Mesendoderm (in vitro differentiated cells): ENCODE measurements around the gene PRAMEF18. TPM values are rescaled to one million over a fixed set of nuclear protein-coding genes. Genes with fewer than 3 reads are reported as not detected.
"Not testable (repeated sequence)": the region's sequence is repeated elsewhere in the genome, so short reads cannot be mapped to it uniquely, and the experiment has no call there.

Experiments used
- DNase-seq: peaks from one replicate; pipeline ENCODE4 v3.0.0; 2013
- H2AK5ac ChIP-seq: 2 replicates; pipeline ENCODE4 v1.6.1; 2013; ENCODE audit warnings: low read length, inconsistent platforms
- H2BK120ac ChIP-seq: 2 replicates; pipeline ENCODE4 v1.6.1; 2013; ENCODE audit warnings: low read depth, mild to moderate bottlenecking, low read length, moderate library complexity, mixed read lengths
- H2BK15ac ChIP-seq: replicated peaks from 2 replicates; pipeline ENCODE4 v1.6.1; 2013; ENCODE audit warnings: low read depth, mild to moderate bottlenecking, moderate library complexity
- H2BK5ac ChIP-seq: 2 replicates; pipeline ENCODE4 v1.6.1; 2013; ENCODE audit warnings: low read length, inconsistent platforms
- H3K18ac ChIP-seq: 2 replicates; pipeline ENCODE4 v1.6.1; 2013; ENCODE audit warnings: mild to moderate bottlenecking, low read length, mixed read lengths
- H3K23ac ChIP-seq: one replicate; pipeline ENCODE4 v1.6.1; 2013; ENCODE audit warnings: low read length
- H3K27ac ChIP-seq: 2 replicates; pipeline ENCODE4 v1.5.1; 2013; ENCODE audit warnings: low read depth, mild to moderate bottlenecking, inconsistent platforms, low read length, moderate library complexity
- H3K27me3 ChIP-seq: 2 replicates; pipeline ENCODE4 v1.6.1; 2013; ENCODE audit warnings: low read length, control low read depth, mild to moderate bottlenecking, inconsistent platforms; ENCODE audit not compliant: insufficient read depth, poor library complexity
- H3K36me3 ChIP-seq: 2 replicates; pipeline ENCODE4 v1.6.1; 2013; ENCODE audit warnings: low read length, inconsistent platforms; ENCODE audit not compliant: control insufficient read depth, insufficient read depth
- H3K4ac ChIP-seq: one replicate; pipeline ENCODE4 v1.6.1; 2013; ENCODE audit warnings: low read depth, mild to moderate bottlenecking, low read length, moderate library complexity
- H3K4me1 ChIP-seq: 2 replicates; pipeline ENCODE4 v1.6.1; 2013; ENCODE audit warnings: low read depth, low read length, inconsistent platforms; ENCODE audit not compliant: control insufficient read depth
- H3K4me2 ChIP-seq: 2 replicates; pipeline ENCODE4 v1.6.1; 2013; ENCODE audit warnings: low read length
- H3K4me3 ChIP-seq: 2 replicates; pipeline ENCODE4 v1.5.1; 2013; ENCODE audit warnings: mild to moderate bottlenecking, low read length
- H3K56ac ChIP-seq: one replicate; pipeline ENCODE4 v1.6.1; 2013; ENCODE audit warnings: low read length
- H3K79me1 ChIP-seq: 2 replicates; pipeline ENCODE4 v1.6.1; 2013; ENCODE audit warnings: low read length, inconsistent platforms
- H3K79me2 ChIP-seq: 2 replicates; pipeline ENCODE4 v1.6.1; 2013; ENCODE audit warnings: mild to moderate bottlenecking, low read length; ENCODE audit not compliant: control insufficient read depth, insufficient read depth
- H3K9ac ChIP-seq: 2 replicates; pipeline ENCODE4 v1.6.1; 2013; ENCODE audit warnings: low read length, inconsistent platforms
- H4K5ac ChIP-seq: one replicate; pipeline ENCODE4 v1.6.1; 2013; ENCODE audit warnings: low read length
- H4K8ac ChIP-seq: one replicate; pipeline ENCODE4 v1.6.1; 2013; ENCODE audit warnings: low read depth, mild to moderate bottlenecking, control low read depth, low read length, moderate library complexity
- WGBS: extraction: QIAGEN DNeasy Blood & Tissue Kit; methylation state at CpG from one replicate; pipeline ENCODE4 v1.1.7; 2013; ENCODE audit warnings: low lambda C conversion rate, missing lambda C conversion rate; ENCODE audit not compliant: insufficient coverage; ENCODE audit errors: extremely low coverage; 5-methylcytosine and 5-hydroxymethylcytosine counted together
- polyA plus RNA-seq, 2 experiments: library from polyadenylated mRNA; stranded (reverse); fragments of 200-250 nt; gene quantifications; one replicate each; pipeline ENCODE4 v1.2.3, GENCODE V29; 2013

Gene PRAMEF18
- not detected for polyA plus RNA-seq (2013, experiment 1 of 2)
- polyA plus RNA-seq (2013, experiment 2 of 2) = not detected

GRCh38 chr1:13225675-13226204, at the start of gene PRAMEF18:
Gene PRAMEF18 (minus strand): TSS chr1:13226154. CDS start chr1:13226106, 48 bp downstream.
- H3K18ac ChIP-seq, H2AK5ac ChIP-seq, H3K9ac ChIP-seq, H3K56ac ChIP-seq, H2BK120ac ChIP-seq, H3K79me1 ChIP-seq, H3K4me2 ChIP-seq, H3K4ac ChIP-seq, H3K4me3 ChIP-seq, H4K8ac ChIP-seq, H2BK15ac ChIP-seq, H2BK5ac ChIP-seq, H3K4me1 ChIP-seq, H3K27me3 ChIP-seq, DNase-seq, H3K36me3 ChIP-seq, H3K27ac ChIP-seq, H3K23ac ChIP-seq, H4K5ac ChIP-seq, H3K79me2 ChIP-seq: not testable (repeated sequence)
- no CpG with 5 or more reads among the region's 9 CpGs for WGBS

- not testable (repeated sequence) for H2BK120ac ChIP-seq, H3K79me1 ChIP-seq, H3K18ac ChIP-seq, H3K4me1 ChIP-seq, H3K79me2 ChIP-seq, H4K5ac ChIP-seq, H2BK5ac ChIP-seq, H3K4me2 ChIP-seq, DNase-seq, H3K4me3 ChIP-seq, H4K8ac ChIP-seq, H3K27me3 ChIP-seq, H3K36me3 ChIP-seq, H3K4ac ChIP-seq, H2BK15ac ChIP-seq, H3K27ac ChIP-seq, H3K23ac ChIP-seq, H3K56ac ChIP-seq, H3K9ac ChIP-seq, H2AK5ac ChIP-seq
- no CpG with 5 or more reads among the region's 3 CpGs for WGBS
Measured at GRCh38 chr1:13265124-13265523, 39.2 kb upstream of the PRAMEF18 start.

- H3K4me1 ChIP-seq, H2AK5ac ChIP-seq, H3K9ac ChIP-seq, H3K4ac ChIP-seq, H3K4me2 ChIP-seq, H3K27ac ChIP-seq, H4K5ac ChIP-seq, H3K56ac ChIP-seq, H3K27me3 ChIP-seq, H2BK5ac ChIP-seq, H4K8ac ChIP-seq, H2BK15ac ChIP-seq, H2BK120ac ChIP-seq, H3K36me3 ChIP-seq, H3K23ac ChIP-seq, DNase-seq, H3K4me3 ChIP-seq, H3K79me1 ChIP-seq, H3K18ac ChIP-seq, H3K79me2 ChIP-seq: not testable (repeated sequence)
- no CpG with 5 or more reads among the region's 5 CpGs for WGBS
Measured at GRCh38 chr1:13253898-13254297, 27.9 kb upstream of the PRAMEF18 start, which contains the start of gene PRAMEF5. Gene PRAMEF5 (plus strand): TSS chr1:13254198. CDS start chr1:13259269, 5,071 bp downstream.

GRCh38 chr1:13247122-13247521, 21.2 kb upstream of the PRAMEF18 start:
- not testable (repeated sequence) for H3K79me2 ChIP-seq, H4K5ac ChIP-seq, H2BK120ac ChIP-seq, H3K79me1 ChIP-seq, H3K4me3 ChIP-seq, H3K4me2 ChIP-seq, H2BK15ac ChIP-seq, H3K9ac ChIP-seq, H3K4me1 ChIP-seq, H2BK5ac ChIP-seq, H3K18ac ChIP-seq, H3K4ac ChIP-seq, H3K56ac ChIP-seq, H3K36me3 ChIP-seq, DNase-seq, H2AK5ac ChIP-seq, H3K27me3 ChIP-seq, H3K23ac ChIP-seq, H3K27ac ChIP-seq, H4K8ac ChIP-seq
- WGBS = no CpG with 5 or more reads among the region's 7 CpGs

GRCh38 chr1:13246554-13246871, 20.6 kb upstream of the PRAMEF18 start:
- WGBS = no CpG with 5 or more reads among the region's 2 CpGs
- H3K27ac ChIP-seq, H3K4me3 ChIP-seq, H3K79me2 ChIP-seq, H3K56ac ChIP-seq, H2AK5ac ChIP-seq, H2BK120ac ChIP-seq, H3K27me3 ChIP-seq, H3K4me2 ChIP-seq, H3K9ac ChIP-seq, H4K5ac ChIP-seq, H3K18ac ChIP-seq, H3K4me1 ChIP-seq, H4K8ac ChIP-seq, H3K79me1 ChIP-seq, DNase-seq, H3K4ac ChIP-seq, H3K23ac ChIP-seq, H2BK5ac ChIP-seq, H3K36me3 ChIP-seq, H2BK15ac ChIP-seq: not testable (repeated sequence)

GRCh38 chr1:13245841-13246553, 20.0 kb upstream of the PRAMEF18 start:
- H3K4me2 ChIP-seq, H3K27me3 ChIP-seq, DNase-seq, H2BK120ac ChIP-seq, H2BK15ac ChIP-seq, H4K5ac ChIP-seq, H3K36me3 ChIP-seq, H2BK5ac ChIP-seq, H2AK5ac ChIP-seq, H3K79me1 ChIP-seq, H3K4ac ChIP-seq, H3K27ac ChIP-seq, H3K18ac ChIP-seq, H3K79me2 ChIP-seq, H3K23ac ChIP-seq, H3K4me1 ChIP-seq, H4K8ac ChIP-seq, H3K4me3 ChIP-seq, H3K9ac ChIP-seq, H3K56ac ChIP-seq: not testable (repeated sequence)
- WGBS = no CpG with 5 or more reads among the region's 5 CpGs
